OCI-LY1 (cell line): ENCODE measurements around the gene SSPN.

ENCODE experiments used
- H2AFZ ChIP-seq: fragments of 200-600 bp; sonication (generic), shearing (Covaris generic); 2 replicates; pipeline ENCODE4 v1.6.0; 2014; ENCODE audit warnings: antibody characterized with exemption, mild to moderate bottlenecking, low read length
- H3F3A ChIP-seq: fragments of 200-600 bp; sonication (generic), shearing (Covaris generic); 2 replicates; pipeline ENCODE4 v1.6.0; 2014; ENCODE audit warnings: mild to moderate bottlenecking, antibody characterized with exemption, low read length, moderate library complexity; ENCODE audit not compliant: insufficient read depth
- H3K27ac ChIP-seq: fragments of 200-600 bp; sonication (generic); 2 replicates; pipeline ENCODE4 v1.5.1; 2014; ENCODE audit warnings: low read length, mixed run types, mild to moderate bottlenecking, low read depth; ENCODE audit not compliant: poor library complexity, severe bottlenecking
- H3K27me3 ChIP-seq: fragments of 200-600 bp; sonication (generic); 2 replicates; pipeline ENCODE4 v1.6.0; 2014; ENCODE audit warnings: antibody characterized with exemption, mild to moderate bottlenecking, low read length, moderate library complexity; ENCODE audit not compliant: insufficient read depth
- H3K36me3 ChIP-seq: fragments of 200-600 bp; sonication (generic); 2 replicates; pipeline ENCODE4 v1.6.1; 2014; ENCODE audit warnings: mild to moderate bottlenecking, antibody characterized with exemption, low read length, moderate library complexity, mixed read lengths; ENCODE audit not compliant: insufficient read depth
- H3K4me1 ChIP-seq: fragments of 200-600 bp; sonication (generic); 2 replicates; pipeline ENCODE4 v1.5.1; 2014; ENCODE audit warnings: mild to moderate bottlenecking, low read length, moderate library complexity; ENCODE audit not compliant: insufficient read depth, severe bottlenecking
- H3K4me2 ChIP-seq: fragments of 200-600 bp; sonication (generic), shearing (Covaris generic); 2 replicates; pipeline ENCODE4 v1.6.1; 2014; ENCODE audit warnings: low read length
- H3K4me3 ChIP-seq: fragments of 200-600 bp; sonication (generic); 2 replicates; pipeline ENCODE4 v1.5.1; 2014; ENCODE audit warnings: low read length, low read depth, mild to moderate bottlenecking, mixed read lengths; ENCODE audit not compliant: poor library complexity, severe bottlenecking
- H3K79me2 ChIP-seq: fragments of 200-600 bp; shearing (Covaris generic); 2 replicates; pipeline ENCODE4 v1.6.1; 2016; ENCODE audit warnings: mixed run types, low read length, mixed read lengths; ENCODE audit not compliant: insufficient read depth
- H3K9ac ChIP-seq: fragments of 200-600 bp; sonication (generic), shearing (Covaris generic); 2 replicates; pipeline ENCODE4 v1.6.1; 2014; ENCODE audit warnings: mild to moderate bottlenecking, low read length, mixed read lengths
- H3K9me2 ChIP-seq: fragments of 200-600 bp; sonication (generic), shearing (Covaris generic); 2 replicates; pipeline ENCODE4 v1.6.1; 2014; ENCODE audit warnings: low read depth, mild to moderate bottlenecking, low read length, mixed read lengths
- H3K9me3 ChIP-seq: fragments of 200-600 bp; shearing (Covaris generic); 2 replicates; pipeline ENCODE4 v1.6.1; 2014; ENCODE audit warnings: low read length, mixed read lengths
- H4K20me1 ChIP-seq: fragments of 200-600 bp; sonication (generic), shearing (Covaris generic); 2 replicates; pipeline ENCODE4 v1.6.0; 2016; ENCODE audit warnings: mild to moderate bottlenecking, low read length; ENCODE audit not compliant: insufficient read depth
- EZH2 ChIP-seq: fragments of 200-600 bp; sonication (generic), shearing (Covaris generic); IDR thresholded peaks from 2 replicates; pipeline ENCODE4 v1.8.0; 2017; ENCODE audit warnings: borderline replicate concordance, mixed run types, mild to moderate bottlenecking, antibody characterized with exemption, low read length, moderate library complexity, mixed read lengths
- TF ChIP-seq, protein P1 (sequence below): fragments of 200-600 bp; sonication (generic), shearing (Covaris generic); IDR thresholded peaks from 2 replicates; pipeline ENCODE4 v1.5.1; 2017; ENCODE audit warnings: mild to moderate bottlenecking, antibody characterized with exemption, low read length, moderate library complexity, mixed read lengths

Gene SSPN

DNA sequence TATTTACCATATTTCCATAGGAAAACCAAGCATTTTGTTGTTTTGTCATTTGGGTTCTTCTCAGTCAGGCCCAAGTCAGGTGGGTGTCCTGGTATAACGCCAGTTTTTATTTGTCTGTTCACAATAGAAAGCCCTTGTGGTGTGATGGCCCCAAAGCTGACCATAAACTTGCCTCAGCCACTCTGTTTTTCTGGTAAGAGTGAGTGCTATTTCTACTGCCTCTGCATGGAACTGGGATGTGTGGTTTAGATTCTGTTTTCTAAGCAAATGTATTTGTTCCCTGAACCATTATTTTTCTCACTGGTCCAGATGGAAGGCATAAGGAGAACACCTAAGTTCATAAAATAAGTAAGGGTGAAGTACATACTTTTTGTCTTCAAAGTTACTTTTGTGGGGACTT lies 1.8 kb upstream of the SSPN start:
- Histone ChIP-seq H3K36me3 (no peaks in the 10 kb centered on the region), H3K4me3 (no peak overlapping the region), H3F3A (no peaks in the 10 kb centered on the region), H3K9ac (no peak overlapping the region), H4K20me1 (no peaks in the 10 kb centered on the region), H3K9me3 (no peaks in the 10 kb centered on the region), H3K4me1 (no peaks in the 10 kb centered on the region), H3K27me3 (no peaks in the 10 kb centered on the region), H3K27ac (no peak overlapping the region), H3K79me2 (no peaks in the 10 kb centered on the region), H3K4me2 (no peak overlapping the region), H3K9me2 (no peaks in the 10 kb centered on the region), H2AFZ (no peak overlapping the region)
- TF ChIP-seq EZH2 = no peak
- TF ChIP-seq, protein P1, sequence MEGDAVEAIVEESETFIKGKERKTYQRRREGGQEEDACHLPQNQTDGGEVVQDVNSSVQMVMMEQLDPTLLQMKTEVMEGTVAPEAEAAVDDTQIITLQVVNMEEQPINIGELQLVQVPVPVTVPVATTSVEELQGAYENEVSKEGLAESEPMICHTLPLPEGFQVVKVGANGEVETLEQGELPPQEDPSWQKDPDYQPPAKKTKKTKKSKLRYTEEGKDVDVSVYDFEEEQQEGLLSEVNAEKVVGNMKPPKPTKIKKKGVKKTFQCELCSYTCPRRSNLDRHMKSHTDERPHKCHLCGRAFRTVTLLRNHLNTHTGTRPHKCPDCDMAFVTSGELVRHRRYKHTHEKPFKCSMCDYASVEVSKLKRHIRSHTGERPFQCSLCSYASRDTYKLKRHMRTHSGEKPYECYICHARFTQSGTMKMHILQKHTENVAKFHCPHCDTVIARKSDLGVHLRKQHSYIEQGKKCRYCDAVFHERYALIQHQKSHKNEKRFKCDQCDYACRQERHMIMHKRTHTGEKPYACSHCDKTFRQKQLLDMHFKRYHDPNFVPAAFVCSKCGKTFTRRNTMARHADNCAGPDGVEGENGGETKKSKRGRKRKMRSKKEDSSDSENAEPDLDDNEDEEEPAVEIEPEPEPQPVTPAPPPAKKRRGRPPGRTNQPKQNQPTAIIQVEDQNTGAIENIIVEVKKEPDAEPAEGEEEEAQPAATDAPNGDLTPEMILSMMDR = no peak

DNA sequence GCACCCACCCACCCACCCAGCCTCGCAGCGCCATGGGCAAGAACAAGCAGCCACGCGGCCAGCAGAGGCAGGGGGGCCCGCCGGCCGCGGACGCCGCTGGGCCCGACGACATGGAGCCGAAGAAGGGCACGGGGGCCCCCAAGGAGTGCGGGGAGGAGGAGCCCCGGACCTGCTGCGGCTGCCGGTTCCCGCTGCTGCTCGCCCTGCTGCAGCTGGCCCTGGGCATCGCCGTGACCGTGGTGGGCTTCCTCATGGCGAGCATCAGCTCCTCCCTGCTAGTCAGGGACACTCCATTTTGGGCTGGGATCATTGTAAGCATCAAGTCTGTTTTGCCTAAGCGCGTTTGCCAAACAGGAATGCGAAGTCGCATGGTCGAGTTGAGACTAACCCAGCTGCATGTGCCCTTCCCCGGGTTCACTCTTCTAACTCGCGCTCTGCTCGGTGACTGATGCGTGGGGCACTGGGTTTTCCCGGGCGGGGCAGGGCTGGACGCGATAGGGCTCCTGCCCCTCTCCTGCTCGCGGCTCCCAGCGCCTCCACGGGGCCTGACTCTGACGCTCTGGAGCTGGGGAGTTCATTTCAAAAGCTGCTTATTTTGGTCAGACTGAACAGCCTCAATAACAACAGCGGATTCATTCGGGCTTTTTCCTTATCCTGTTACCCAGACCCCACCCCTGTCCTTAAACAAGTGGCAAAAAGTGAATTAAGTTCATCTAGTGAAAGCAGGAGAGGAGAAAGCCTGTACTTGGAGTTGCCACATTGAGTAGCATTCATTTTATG lies 458 bp downstream of the SSPN start:
- Histone ChIP-seq H3K4me3 (no peak overlapping the region), H3K9me2 (no peaks in the 10 kb centered on the region), H2AFZ (no peak overlapping the region), H3K9me3 (no peaks in the 10 kb centered on the region), H3K79me2 (no peaks in the 10 kb centered on the region), H4K20me1 (no peaks in the 10 kb centered on the region), H3F3A (no peaks in the 10 kb centered on the region), H3K4me1 (no peaks in the 10 kb centered on the region), H3K36me3 (no peaks in the 10 kb centered on the region), H3K9ac (no peak overlapping the region), H3K27me3 (no peaks in the 10 kb centered on the region), H3K27ac (no peak overlapping the region), H3K4me2 (no peak overlapping the region)
- TF ChIP-seq, protein P1 = no peak
- no peak for TF ChIP-seq EZH2

DNA sequence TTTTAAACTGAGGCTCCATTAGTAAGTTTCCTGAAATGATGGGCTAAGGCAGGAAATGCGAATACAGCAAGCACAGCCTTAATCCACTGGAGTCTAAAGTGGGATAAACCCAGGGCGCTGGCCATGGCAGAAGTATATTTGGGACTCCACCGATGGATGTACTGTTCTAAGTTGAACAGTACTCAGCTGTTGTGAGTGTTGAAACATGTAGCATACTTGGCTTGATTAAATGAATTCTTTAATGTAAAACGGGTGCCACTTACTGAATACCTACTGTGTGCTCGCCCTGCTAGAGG lies 996 bp downstream of the SSPN start:
- no peaks in the 10 kb centered on the region for H3K79me2 ChIP-seq
- no peaks in the 10 kb centered on the region for H3K9me3 ChIP-seq
- H4K20me1 ChIP-seq = no peaks in the 10 kb centered on the region
- no peaks in the 10 kb centered on the region for H3K36me3 ChIP-seq
- no peaks in the 10 kb centered on the region for H3K27me3 ChIP-seq
- H3K27ac ChIP-seq = no peak overlapping the region
- no peak overlapping the region for H3K4me2 ChIP-seq
- no peaks in the 10 kb centered on the region for H3K9me2 ChIP-seq
- no peak overlapping the region for H3K4me3 ChIP-seq
- no peak for TF ChIP-seq EZH2
- H2AFZ ChIP-seq = no peak overlapping the region
- H3K4me1 ChIP-seq = no peaks in the 10 kb centered on the region
- no peaks in the 10 kb centered on the region for H3F3A ChIP-seq
- no peak overlapping the region for H3K9ac ChIP-seq

DNA sequence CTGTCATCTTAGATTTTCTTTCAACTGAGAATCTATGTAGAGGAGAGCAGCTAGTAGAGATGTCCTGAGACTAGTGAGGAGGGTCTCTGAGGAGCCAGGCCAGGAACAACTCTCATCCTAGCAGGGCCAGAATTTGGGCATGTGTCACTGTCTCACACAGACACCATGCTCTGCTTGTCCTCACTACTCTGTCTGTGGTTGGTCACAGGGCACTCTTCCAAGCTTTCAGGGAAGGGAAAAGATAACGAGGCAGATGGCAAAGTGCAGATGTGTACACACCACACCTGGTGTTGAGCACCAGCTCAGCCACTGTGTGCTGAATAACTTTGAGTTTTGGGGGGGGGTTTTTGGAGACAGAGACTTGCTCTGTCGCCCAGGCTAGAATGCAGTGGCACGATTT lies 2.5 kb downstream of the SSPN start:
- TF ChIP-seq, protein P1 = no peak
- no peak for TF ChIP-seq EZH2
- Histone ChIP-seq H3K4me2 (no peak overlapping the region), H3K27ac (no peak overlapping the region)

More for the DNA sequence above, 2.5 kb downstream of the SSPN start:
- H3F3A ChIP-seq = no peaks in the 10 kb centered on the region
- no peaks in the 10 kb centered on the region for H3K9me3 ChIP-seq
- H4K20me1 ChIP-seq = no peaks in the 10 kb centered on the region
- no peaks in the 10 kb centered on the region for H3K27me3 ChIP-seq
- H3K36me3 ChIP-seq = no peaks in the 10 kb centered on the region
- no peak overlapping the region for H2AFZ ChIP-seq
- no peaks in the 10 kb centered on the region for H3K9me2 ChIP-seq
- H3K9ac ChIP-seq = no peak overlapping the region
- H3K4me3 ChIP-seq = no peak overlapping the region
- no peaks in the 10 kb centered on the region for H3K4me1 ChIP-seq
- H3K79me2 ChIP-seq = no peaks in the 10 kb centered on the region
